GM19351 (cell line): ENCODE data around the gene LAMC2.
"Not testable (repeated sequence)": the region's sequence is repeated elsewhere in the genome, so short reads cannot be mapped to it uniquely, and the experiment has no call there.

ENCODE experiments used
- ATAC-seq: cut with Tn5 transposase; IDR thresholded peaks from one replicate; pipeline ENCODE4 v1.9.1; 2021; ENCODE audit warnings: mild to moderate bottlenecking, moderate library complexity; ENCODE audit not compliant: unreplicated experiment

Gene LAMC2

DNA sequence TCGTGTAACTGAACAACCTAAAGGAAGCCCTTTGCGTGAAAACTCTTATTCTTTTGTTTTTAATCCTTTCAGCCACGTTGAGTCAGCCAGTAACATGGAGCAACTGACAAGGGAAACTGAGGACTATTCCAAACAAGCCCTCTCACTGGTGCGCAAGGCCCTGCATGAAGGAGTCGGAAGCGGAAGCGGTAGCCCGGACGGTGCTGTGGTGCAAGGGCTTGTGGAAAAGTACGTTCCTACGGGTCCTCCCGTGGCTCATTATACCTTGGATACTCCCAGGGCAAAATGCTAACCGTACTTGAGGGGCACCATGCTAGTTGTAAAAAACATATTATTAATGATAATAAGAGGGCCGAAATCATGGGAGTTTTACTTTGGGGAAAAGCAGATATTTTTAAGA, 49.4 kb downstream of the LAMC2 start:
- no peak for ATAC-seq

DNA sequence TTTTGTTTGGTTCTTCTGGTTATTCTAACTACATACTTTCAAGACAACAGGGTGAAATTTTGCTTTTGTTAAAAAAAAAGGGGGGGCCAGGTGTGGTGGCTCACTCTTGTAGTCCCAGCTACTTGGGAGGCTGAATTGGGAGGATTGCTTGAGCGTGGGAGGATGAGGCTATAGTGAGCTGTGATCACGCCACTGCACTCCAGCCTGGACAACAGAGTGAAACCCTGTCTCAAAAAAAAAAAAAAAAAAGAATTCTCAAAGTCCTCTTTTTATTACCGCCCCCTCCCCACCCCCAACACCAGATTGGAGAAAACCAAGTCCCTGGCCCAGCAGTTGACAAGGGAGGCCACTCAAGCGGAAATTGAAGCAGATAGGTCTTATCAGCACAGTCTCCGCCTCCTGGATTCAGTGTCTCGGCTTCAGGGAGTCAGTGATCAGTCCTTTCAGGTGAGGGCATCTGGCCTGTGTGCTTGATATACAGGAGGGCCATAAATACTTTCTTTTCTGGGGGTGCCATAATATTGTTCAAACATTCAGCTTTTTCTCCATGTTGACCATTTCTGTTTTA, 50.2 kb downstream of the LAMC2 start:
- no peak for ATAC-seq

GRCh38 chr1:183237046-183237445, 51.0 kb downstream of the LAMC2 start:
- ATAC-seq = no peak

GRCh38 chr1:183238071-183238470, 52.0 kb downstream of the LAMC2 start:
- no peak for ATAC-seq

DNA sequence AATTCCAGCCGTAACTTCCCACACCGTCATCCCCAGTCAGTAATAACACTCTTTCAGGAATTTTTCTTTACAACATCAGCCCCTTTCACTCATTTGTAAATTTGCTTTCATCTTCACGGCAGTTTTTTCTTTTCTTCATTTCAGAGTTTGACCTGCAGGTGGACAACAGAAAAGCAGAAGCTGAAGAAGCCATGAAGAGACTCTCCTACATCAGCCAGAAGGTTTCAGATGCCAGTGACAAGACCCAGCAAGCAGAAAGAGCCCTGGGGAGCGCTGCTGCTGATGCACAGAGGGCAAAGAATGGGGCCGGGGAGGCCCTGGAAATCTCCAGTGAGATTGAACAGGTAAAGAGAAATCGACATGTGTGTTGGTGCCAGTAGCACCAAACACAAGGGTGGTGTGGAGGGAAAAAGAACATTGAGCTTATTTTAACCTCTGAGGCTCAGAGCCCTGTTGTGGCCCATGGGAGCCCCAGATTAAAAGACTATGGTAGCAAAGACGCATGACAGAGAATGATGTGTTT, 53.2 kb downstream of the LAMC2 start:
- ATAC-seq = no peak

- no peak for ATAC-seq
Observed at GRCh38 chr1:183239793-183240525, 53.9 kb downstream of the LAMC2 start.

DNA sequence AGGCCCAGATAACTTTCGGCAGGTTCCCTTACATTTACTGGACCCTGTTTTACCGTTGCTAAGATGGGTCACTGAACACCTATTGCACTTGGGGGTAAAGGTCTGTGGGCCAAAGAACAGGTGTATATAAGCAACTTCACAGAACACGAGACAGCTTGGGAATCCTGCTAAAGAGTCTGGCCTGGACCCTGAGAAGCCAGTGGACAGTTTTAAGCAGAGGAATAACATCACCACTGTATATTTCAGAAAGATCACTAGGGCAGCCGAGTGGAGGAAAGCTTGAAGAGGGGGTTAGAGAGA, 54.4 kb downstream of the LAMC2 start:
- no peak for ATAC-seq

- not testable (repeated sequence) for ATAC-seq
Observed at GRCh38 chr1:183240853-183241252, 54.8 kb downstream of the LAMC2 start.

GRCh38 chr1:183241471-183241870, 55.4 kb downstream of the LAMC2 start:
- ATAC-seq = no peak

DNA sequence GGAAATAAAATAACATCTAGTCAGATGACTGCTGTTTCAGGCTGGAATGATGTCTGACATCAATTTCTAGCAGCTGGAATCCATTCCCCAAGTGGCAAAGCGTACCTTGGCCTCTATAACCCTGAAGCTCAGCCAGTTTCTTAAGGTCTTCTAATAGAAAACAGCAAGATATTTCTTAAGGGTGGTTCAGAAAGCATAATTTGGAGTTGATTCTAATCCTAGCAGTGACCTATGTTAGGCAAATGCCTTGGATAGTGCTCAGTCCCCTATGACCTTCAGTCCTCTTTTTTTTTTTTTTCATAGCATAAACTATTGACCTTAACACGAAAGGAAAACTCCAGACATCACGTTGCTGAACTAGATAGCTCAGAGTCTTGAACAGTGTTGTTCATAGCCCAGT, 56.5 kb downstream of the LAMC2 start:
- ATAC-seq = no peak

GRCh38 chr1:183243161-183244050, 57.3 kb downstream of the LAMC2 start:
- ATAC-seq = no peak

- ATAC-seq = no peak
Observed at GRCh38 chr1:183244466-183244865, 58.4 kb downstream of the LAMC2 start.

- ATAC-seq = no peak
Observed at GRCh38 chr1:183245357-183245756, 59.3 kb downstream of the LAMC2 start.

- ATAC-seq = no peak
Observed at GRCh38 chr1:183246436-183246835, 60.4 kb downstream of the LAMC2 start.

- no peak for ATAC-seq
Observed at GRCh38 chr1:183247066-183247465, 61.0 kb downstream of the LAMC2 start.

GRCh38 chr1:183247484-183247883, 61.4 kb downstream of the LAMC2 start:
- no peak for ATAC-seq

- ATAC-seq = no peak
Observed at GRCh38 chr1:183247931-183248330, 61.9 kb downstream of the LAMC2 start.

DNA sequence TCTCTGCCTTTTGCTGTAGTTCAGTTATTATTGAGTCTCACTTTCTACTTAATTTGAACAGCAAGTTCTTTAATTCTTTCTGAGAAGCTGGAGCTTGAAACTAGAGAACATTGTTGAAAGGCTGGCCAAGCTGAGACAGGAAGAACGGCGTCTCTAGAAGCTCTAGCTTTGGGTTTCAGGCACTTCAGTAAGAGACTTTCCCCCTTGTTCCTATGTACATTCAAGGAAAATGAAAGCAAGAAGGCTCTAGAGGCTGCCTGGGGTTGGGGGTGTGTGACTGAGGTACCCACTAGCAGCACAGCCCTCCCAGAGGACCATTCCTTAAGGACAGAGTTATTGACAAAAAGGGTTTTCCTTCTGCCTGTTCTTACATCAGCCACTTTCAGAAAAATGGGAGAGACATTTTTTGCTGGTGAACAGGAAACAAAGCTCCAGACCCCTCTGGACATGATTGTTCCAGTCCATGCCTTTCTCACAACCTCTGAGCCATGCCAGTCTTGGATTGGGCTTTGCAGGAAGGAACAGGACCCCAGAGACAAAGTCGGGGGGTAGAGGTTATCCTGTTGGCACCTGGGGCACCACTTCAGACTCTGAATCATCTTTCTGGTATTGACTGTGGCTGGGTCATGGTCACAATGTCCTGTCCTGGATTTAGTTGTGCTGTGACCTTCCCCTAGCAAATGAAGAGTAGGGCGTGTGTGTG, 63.1 kb downstream of the LAMC2 start:
- ATAC-seq = no peak

DNA sequence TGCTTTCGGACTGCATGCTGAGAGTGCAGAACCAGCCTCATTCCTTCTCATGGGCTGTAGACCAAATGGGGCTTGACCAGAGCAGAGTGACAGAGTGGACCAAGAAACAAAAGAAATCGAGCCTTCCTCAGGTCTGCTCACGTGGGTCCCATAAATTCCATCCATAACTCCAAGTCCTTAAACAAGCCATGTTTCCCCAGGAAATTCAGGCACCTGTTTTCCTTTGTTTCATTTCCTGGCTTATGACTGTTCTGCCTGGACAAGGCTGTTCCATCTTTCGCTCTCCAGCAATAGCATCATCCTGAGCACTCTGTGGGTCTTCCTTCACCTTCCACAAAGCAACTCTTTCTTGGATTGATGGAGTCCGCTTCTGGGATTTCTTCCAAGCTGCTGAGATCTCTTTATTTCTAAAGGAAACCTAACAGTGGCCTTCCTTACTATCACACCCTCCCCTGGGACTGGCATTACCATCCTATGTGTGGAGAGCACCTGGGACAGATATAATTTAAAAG, 63.9 kb downstream of the LAMC2 start:
- ATAC-seq = no peak

DNA sequence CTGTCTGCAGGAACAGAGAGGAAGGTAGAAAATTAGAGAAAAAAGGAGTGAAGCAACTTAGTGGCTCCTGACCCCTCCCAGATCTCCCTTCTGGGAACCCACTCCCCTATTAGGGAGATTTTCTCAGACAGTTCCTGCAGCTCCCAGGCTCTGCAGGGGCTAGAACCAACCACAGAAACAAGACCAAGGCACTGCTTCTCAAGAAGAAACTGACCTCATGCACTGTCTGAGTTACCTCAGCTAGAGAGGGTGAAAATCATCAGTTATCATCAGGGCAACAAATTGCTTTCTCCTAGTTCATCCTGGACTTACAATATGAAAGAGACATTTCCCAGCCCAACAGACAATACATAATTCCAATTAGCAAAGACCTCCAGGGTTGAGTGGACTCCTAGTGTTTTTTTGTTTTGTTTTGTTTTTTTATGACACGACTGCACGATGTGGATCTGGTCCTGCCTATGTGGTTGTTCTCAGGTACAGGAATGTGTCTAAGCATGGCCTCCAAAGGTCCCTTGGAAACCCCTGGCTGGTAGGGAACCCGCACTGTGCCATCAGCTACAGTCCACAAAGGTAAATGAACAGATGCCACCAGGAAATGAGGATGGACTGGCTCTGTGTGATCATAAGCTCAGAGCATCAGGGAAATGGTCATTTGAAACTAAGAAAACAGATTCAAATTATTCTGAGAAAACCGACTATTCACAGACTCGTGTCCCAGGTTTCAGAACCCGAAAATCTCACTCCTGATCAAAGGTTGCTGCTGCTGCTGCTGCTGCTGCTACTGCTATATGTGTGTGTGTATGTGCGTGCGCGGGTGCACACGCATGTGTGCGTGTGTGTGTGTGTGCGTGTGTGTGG, 65.3 kb downstream of the LAMC2 start:
- ATAC-seq = no peak
